Stimulated activated CD4-positive, alpha-beta T cell treated with anti-CD3 and anti-CD28 coated beads, Interleukin-12 subunit alpha, Interleukin-12 subunit beta, amount 100 ng/mL, for 24 hours (primary cell): ENCODE data around the gene MSTO1.
"Not testable (repeated sequence)": the region's sequence is repeated elsewhere in the genome, so short reads cannot be mapped to it uniquely, and the experiment has no call there.

ENCODE experiments used
- DNase-seq, 2 experiments: peaks; one replicate each; pipeline ENCODE4 v3.0.0-alpha.2; 2020; ENCODE audit warnings: low read depth in 2 of 2

Gene MSTO1

DNA sequence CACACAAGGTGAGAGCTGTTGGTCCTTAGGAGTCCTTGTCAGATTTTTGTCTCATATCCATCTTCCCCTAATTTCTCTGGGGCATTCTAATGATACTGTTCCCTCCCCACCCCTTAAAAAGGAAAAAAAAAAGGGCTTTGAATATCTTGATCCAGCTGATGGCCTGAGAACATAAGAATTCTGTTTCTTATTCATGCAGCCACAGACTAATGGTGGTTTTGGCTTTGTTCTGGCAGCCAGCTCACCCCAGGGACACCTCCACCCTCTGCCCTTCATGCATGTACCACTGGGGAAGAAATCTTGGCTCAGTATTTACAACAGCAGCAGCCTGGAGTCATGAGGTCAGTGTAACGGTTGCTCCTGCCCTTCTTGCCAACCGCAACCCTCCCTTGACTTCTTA is 3.2 kb downstream of the MSTO1 start:
- not testable (repeated sequence) for DNase-seq

DNA sequence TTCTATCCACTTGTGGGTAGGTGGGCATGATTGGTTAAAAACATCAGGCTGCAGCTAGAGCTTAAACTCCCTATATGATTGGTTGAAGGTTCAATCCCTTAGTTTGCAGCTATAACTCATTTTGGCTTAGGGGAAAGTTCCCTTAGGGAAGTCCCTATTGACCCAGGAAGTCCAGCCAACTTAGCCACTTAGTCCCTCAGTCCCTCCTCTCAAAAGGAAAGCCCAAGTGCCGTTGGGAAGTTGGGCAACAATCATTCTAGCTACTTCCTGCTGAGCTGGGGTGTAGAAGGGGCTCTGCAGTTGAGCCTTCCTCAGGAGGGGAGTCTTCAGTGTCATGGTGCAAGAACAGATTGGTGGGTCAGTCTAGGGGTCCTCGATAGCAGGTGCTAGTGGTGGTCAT is 12.2 kb downstream of the MSTO1 start:
- DNase-seq = no peak

DNA sequence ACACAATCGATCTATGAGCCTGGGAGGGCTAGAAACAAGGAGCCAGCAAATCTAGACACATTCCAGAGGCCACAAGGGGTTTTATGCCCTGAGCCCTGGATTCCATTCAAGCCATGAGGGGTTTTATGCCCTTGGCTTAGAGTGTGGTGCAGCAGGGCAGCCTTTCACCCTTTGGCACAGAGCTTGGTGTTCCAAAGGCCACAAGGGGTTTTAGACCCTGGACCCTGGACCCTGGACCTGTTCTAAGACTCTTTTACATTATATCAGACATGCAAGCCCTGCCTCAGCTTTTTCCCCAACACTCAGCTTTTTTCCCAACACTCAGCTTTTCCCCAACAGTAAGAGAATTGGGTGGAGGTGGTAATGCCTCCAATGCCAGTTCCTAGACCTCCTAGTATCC is 13.3 kb downstream of the MSTO1 start:
- DNase-seq = no peak

DNA sequence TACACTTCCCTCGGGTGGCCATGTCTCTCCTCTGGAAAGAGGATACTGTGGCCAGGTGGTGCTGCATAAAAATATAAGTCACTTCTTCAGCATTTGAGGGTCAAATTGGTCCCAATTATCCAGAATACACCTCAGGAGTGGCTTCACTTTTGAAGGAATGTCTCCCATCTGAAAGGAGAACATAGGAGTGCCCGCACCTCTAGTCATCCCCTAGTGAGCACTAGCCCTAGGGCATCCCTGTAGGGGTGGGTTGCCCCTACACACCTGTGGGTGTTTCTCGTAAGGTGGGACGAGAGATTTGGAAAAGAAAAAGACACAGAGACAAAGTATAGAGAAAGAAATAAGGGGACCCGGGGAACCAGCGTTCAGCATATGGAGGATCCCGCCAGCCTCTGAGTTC is 16.4 kb downstream of the MSTO1 start:
- not testable (repeated sequence) for DNase-seq

DNA sequence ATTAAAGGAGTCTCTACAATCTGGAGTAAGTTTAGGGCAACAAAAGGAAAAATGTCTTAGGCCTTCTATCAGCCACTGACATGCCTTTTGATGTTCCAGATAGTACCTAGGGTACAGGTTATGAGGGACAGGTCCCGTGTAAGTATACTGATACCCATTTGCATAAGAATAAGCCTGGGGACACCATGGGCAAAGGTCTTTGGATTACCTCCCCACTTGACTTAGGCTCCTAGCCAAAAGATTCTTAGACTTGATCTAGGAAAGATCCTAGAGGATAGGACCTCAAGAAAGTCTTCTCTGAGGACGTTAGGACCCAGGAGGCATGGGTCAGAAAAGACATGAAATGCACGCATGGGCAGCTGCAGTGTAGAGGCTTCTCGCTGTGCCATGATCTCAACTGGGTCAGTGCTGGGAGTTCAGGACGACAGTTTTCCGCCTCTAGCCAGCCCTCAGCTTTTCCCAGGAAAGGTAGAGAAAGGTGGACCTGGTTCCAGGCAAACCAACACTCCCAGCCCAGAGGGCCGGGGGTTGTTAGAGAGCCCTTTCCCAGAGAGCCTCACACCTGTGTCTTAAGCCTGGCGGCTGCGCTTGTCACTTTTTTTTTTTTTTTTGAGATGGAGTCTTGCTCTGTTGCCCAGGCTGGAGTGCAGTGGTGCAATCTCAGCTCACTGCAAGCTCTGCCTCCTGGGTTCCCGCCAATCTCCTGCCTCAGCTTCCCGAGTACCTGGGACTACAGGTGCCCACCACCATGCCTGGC is 26.6 kb downstream of the MSTO1 start:
- DNase-seq = no peak

DNA sequence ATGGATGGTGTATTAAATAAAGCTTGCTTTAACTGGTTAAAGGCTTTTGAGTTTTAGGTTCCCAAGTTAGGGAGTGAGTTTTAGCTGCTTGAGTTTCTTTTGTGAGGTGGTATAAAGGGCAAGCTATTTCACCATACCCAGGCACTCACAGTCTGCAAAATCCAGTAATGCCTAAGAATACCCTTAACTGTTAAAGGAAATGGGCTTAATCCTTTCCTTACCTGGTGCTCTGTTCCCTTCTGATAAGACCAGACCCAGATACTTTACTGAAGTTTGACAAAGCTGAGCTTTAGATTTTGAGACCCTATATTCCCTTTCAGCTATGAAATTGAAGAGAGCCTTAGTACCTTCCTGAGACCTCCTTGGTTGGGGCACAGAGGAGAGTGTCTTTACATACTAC is 30.3 kb downstream of the MSTO1 start:
- no peak for DNase-seq

DNA sequence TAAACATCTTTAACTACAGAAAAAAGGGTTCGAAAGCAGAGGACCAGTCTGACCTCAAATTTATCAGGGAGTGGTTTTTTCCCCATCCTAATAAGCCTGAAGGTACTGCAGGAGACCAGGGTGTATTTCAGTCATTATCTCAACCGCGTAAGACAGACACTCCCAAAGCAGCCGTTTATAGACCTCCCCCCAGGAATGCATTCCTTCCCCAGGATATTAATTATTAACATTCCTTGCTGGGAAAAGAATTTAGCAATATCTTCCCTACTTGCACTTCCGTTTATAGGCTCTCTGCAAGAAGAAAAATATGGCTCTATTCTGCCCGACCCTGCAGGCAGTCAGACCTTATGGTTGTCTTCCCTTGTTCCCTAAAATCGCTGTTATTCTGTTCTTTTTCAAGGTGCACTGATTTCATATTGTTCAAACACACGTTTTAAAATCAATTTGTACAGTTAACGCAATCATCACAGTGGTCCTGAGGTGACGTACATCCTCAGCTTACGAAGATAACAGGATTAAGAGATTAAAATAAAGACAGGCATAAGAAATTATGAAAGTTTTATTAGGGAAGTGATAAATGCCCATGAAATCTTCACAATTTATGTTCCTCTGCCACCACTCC is 32.7 kb downstream of the MSTO1 start:
- DNase-seq = not testable (repeated sequence)

DNA sequence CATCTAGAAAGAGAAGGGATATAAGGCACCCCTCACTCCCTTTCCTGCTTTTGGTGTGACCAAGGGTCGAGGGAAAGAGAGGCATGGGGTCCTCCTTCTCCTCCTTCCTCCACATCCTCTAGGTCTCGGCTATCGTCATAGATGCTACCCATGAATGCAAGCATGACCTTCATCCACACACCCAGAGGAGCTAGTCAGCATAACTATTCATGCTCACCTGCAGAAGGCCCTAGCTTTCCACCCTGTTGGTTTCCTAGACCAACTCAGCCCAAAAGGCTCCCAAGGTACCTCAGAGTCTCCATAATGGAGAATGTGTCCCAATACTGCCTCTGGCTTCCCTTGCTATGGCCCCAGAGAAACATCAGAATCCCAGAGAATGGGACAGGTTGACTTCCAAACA is 33.2 kb downstream of the MSTO1 start:
- DNase-seq = no peak

DNA sequence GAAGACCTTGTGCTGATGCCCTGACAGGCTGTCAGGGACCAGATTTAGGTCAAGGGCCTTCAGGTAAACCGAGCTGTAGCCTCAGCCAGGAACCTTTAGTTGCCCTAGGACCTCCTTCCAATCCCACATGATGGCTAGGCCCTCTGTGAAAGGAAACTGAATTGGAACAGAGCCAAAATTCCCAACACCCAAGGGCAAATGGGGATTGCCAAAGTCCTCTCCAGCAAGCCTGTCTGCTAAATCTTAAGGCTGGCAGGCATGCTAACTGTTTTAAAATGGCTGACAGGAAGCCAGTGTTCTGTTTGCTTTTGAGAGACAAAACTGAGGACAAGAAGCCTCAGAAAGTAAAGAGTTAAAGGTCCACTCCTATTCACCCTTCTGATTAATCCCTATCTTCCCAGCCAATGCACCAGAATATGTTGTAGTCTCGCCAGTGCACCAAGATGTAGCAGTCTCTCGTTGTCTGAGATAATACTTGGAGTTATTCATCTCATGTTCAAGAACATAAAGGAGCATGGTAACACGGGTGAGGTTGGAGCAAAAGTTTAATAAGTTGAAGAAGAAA is 35.1 kb downstream of the MSTO1 start:
- DNase-seq = no peak

DNA sequence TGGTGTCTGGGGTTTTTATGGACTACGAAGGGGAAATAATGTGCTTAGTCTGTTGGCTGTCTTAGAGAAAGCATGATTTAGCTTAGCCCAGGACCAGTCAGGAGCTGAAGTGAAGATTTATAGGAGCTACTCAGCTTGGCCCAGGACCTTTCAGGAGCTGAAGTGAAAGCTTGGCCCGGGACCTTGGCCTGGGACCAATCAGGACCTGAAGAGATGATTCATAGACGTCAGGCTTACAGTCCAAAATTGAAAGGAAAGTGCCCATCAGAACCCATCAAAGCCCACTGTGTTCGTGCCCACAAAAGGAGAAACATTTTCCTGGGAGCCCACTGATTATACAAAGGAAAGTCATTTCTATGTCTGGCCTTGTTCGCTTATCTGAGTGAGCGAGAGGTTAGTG is 35.6 kb downstream of the MSTO1 start:
- no peak for DNase-seq

DNA sequence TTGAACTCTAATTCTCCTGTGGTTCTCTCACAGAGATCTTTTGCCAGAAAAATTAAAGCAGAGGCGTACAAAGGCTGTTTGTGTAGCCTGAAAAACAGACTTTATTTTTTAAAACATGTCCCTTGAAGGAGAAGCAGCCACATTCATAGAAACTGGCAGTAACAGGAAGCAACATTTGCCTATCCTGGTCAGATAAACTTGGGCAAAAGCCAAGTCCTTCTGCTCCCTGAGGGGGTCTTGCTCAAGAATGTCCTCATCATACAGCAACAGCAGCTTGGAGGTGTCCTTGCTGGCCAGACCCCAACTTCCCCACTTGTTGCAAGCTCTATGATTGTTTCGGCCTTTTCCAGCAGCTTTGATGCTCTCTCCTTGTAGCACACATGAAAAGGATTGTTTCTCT is 36.3 kb downstream of the MSTO1 start:
- no peak for DNase-seq

DNA sequence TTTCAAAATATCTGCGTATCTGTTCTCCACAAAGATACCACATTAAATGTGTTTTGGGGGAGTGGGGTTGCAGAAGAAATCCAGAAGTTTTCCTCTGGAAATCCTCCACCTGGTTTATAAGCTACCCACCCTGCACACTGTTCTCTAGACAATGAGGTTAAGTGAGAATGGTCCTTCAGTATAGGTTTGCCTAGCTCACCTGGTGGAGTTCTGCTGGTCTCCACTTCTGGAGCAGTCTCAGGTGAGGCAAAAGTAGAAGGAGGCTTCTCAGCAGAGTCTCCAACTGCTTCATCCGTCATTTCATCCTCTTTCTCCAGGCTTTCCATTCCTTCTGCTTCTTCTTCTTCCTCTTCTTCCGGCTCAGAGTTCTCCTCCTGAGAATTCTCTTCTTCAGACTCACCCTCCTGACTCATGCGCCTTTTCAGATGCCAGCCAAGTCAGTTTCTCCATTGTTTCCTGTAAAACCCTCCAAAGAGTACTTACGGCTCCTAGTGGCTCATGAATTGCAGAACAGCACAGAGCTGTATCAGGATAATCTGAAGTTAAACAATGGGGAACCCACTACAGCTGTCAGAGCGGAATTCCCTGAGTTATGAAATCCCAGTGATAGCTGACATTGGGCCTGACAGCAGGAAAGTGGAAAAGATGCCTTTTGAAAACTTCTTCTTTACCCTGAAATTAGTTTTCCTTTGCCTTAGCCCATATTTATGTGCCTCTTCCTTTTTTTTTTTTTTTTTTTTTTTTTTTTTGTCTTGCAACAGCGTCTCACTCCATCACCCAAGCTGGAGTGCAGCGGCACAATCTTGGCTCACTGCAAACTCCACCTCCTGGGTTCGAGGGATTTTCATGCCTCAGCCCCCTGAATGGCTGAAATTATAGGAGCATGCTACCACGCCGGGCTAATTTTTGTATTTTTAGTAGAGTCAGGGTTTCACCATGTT is 38.5 kb downstream of the MSTO1 start:
- no peak for DNase-seq

DNA sequence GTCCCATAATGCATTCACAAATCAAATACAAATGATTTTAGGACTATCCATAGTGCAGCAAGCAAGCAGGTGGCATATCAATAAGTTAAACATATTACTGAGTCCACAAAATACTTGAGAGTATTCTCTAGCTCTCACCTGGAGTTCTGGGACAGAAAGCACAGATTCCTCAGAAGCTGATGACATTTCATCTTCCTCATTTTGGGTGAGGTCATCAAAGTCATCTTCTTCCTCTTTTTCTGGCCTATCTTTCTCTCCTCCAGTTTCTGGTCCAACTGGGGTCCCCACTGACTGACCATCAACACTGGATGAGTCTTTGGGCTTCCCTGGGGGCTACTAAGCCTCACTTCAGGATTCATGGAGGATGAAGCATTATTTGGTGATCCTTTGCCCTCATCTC is 39.7 kb downstream of the MSTO1 start:
- no peak for DNase-seq

DNA sequence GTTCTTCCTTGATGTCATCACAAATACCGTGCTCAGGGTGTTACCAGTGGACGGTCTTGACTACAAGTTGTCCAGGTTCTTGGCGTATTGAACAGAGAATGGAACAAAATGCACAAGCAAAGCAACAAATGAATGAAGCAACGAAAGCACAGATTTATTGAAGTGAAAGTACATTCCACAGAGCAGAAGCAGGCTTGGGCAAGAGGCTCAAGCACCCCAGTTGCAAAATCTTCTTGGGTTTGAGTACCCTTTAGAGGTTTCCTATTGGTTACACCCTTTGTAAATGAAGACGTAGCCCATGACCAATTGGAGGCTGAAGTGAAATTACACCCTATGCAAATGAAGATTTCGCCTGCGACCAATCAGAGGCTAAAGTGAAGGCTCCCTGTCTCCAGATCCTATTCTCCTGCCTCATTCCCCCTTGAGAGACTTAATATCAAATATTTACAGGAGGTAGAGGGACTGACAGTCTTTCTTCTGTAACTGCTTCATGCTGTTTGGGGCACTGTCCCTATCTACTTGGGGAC is 40.3 kb downstream of the MSTO1 start:
- no peak for DNase-seq

DNA sequence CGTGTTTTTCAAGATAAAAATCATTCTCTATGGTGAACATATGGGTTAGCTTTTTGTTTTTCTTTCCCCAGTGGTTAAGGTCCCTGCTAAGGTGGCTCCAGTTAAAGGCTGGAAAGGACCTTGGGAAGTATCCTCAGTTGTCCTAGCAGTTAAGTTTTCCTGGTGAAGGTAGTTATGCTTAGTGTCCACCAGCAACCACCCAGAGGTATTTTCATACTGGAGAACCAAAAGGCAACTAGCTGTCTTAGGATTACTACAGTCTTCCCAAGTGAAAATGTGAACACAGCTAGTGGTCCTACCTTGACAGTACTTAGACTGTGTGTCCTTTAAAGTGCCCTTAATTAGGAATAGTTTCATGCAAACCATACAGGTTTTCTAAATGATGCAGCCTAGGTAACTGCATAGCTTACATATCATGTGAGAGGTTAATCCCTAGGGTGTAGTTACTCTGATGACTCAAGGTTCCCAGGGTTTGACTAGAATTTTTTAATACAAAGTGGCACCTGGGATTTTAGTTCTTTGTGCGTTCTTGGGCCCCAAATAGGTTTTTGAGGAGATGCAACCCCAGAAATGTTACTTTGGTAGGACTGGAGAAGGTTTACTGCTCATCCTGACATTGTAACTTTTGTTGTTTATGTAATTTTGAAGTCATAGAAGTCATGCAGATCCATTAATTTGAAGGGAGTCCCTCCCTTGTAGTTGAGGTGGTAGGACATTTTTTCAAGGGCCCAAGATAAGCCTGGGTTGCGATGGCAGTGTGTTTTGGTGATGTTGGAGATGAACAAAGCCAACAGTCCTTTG is 42.0 kb downstream of the MSTO1 start:
- DNase-seq = no peak

DNA sequence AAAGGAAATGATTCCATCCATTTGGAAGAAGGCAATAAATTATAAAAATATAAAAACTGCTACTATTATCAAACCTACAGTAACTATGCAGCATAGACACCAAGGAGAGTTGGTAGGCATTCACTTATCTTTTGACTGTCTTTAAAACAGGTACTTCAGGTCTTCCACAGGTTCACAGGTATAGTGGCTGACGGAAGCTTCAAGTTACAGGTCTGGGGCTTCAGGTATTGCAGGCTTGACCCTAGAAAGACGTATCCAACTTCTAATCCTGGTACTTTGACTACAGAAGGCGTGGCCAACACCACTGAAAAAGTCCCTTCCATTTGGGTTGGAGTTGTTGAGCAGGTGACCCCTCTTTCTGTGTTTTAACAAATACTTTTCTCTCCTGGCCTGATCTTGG is 42.9 kb downstream of the MSTO1 start:
- DNase-seq = no peak

DNA sequence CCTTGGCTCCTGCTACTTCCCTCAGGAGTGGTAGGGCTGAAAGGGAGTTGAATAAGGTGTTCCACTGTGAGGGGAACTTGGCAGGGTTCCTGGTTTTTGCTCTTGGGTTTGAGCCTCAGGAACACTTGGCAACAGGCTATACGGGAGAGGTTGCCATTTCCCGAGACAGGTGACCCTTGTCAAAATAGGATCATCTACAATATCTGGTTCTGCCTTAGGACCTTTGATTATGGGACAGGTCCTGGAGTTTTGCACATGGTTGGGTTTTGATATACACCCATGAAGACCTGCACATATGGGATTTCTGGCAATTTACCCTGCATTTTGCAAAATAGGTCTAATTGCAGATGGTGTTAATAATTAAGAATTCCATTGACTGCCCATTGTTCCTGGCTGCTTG is 47.4 kb downstream of the MSTO1 start:
- no peak for DNase-seq

DNA sequence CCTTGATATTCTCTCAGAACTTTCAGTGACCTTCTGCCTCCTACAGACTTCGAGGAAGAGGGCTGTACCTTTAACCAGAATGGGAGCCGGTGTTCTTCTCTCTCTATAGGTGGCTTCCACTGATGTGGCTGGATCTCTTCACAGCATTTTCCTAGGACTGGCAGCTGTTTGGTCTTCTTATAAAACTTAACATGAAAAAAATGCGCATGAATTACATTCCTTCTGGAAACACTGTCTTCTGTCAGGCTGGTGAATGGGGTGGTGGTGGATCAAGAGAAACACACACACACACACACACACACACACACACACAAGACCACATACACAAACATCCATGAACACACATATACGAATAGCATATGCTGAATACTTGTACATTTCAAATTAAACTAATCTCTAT is 51.2 kb downstream of the MSTO1 start:
- DNase-seq = not testable (repeated sequence)
